Rectal smooth muscle tissue (tissue), 1 donor: ENCODE measurements around the gene GSTM1.

Source experiments
- H3K27ac ChIP-seq: one replicate; pipeline ENCODE4 v1.7.0; 2013; ENCODE audit warnings: low read depth, low read length, inconsistent platforms
- H3K27me3 ChIP-seq: one replicate; pipeline ENCODE4 v1.7.0; 2013; ENCODE audit warnings: low read length; ENCODE audit not compliant: control insufficient read depth, insufficient read depth
- H3K36me3 ChIP-seq: one replicate; pipeline ENCODE4 v1.7.0; 2013; ENCODE audit warnings: low read length; ENCODE audit not compliant: control insufficient read depth, insufficient read depth
- H3K4me1 ChIP-seq: one replicate; pipeline ENCODE4 v1.7.0; 2013; ENCODE audit warnings: low read length; ENCODE audit not compliant: control insufficient read depth, insufficient read depth
- H3K4me3 ChIP-seq: one replicate; pipeline ENCODE4 v1.7.0; 2013; ENCODE audit warnings: low read length
- H3K9ac ChIP-seq: one replicate; pipeline ENCODE4 v1.7.0; 2013; ENCODE audit warnings: low read length

GSTM1 gene

GRCh38 chr1:109687641-109688499 is at the start of gene GSTM1:
Gene GSTM1 (plus strand): TSS chr1:109687817. CDS start chr1:109687874, 57 bp downstream.
- Histone ChIP-seq H3K36me3 (no peaks in the 10 kb centered on the region), H3K27me3 (no peaks in the 10 kb centered on the region), H3K4me1 (no peaks in the 10 kb centered on the region), H3K4me3 (no peak within 1 kb of the TSS), H3K9ac (no peak within 1 kb of the TSS), H3K27ac (no peak within 1 kb of the TSS)

GRCh38 chr1:109639063-109639840 is 48.4 kb upstream of the GSTM1 start:
- Histone ChIP-seq H3K9ac (no peak overlapping the region), H3K4me3 (no peak overlapping the region), H3K27me3 (no peaks in the 10 kb centered on the region), H3K36me3 (no peaks in the 10 kb centered on the region), H3K27ac (no peak overlapping the region), H3K4me1 (peaks cover 4% of the 10 kb centered on the region)

- Histone ChIP-seq H3K9ac (no peak overlapping the region), H3K27me3 (no peaks in the 10 kb centered on the region), H3K4me1 (peaks cover 4% of the 10 kb centered on the region), H3K36me3 (no peaks in the 10 kb centered on the region), H3K4me3 (no peak overlapping the region), H3K27ac (no peak overlapping the region)
Measured at GRCh38 chr1:109639841-109640184, 47.8 kb upstream of the GSTM1 start.

GRCh38 chr1:109640285-109640865 is 47.2 kb upstream of the GSTM1 start:
- H3K27ac ChIP-seq, result no peak overlapping the region
- no peaks in the 10 kb centered on the region for H3K36me3 ChIP-seq
- no peak overlapping the region for H3K4me3 ChIP-seq
- peaks cover 4% of the 10 kb centered on the region for H3K4me1 ChIP-seq
- no peak overlapping the region for H3K9ac ChIP-seq
- no peaks in the 10 kb centered on the region for H3K27me3 ChIP-seq

- H3K9ac ChIP-seq, result no peak overlapping the region
- no peak overlapping the region for H3K27ac ChIP-seq
- no peak overlapping the region for H3K4me3 ChIP-seq
- peaks cover 1% of the 10 kb centered on the region for H3K4me1 ChIP-seq
- no peaks in the 10 kb centered on the region for H3K36me3 ChIP-seq
- H3K27me3 ChIP-seq, result no peaks in the 10 kb centered on the region
Measured at GRCh38 chr1:109641078-109641740, 46.4 kb upstream of the GSTM1 start.

- Histone ChIP-seq H3K9ac (no peak overlapping the region), H3K36me3 (no peaks in the 10 kb centered on the region), H3K4me1 (no peaks in the 10 kb centered on the region), H3K4me3 (no peak overlapping the region), H3K27ac (no peak overlapping the region), H3K27me3 (no peaks in the 10 kb centered on the region)
Measured at GRCh38 chr1:109641861-109642260, 45.8 kb upstream of the GSTM1 start.

- H3K27ac ChIP-seq, result no peak overlapping the region
- H3K9ac ChIP-seq, result no peak overlapping the region
Measured at GRCh38 chr1:109642626-109643025, 45.0 kb upstream of the GSTM1 start.

GRCh38 chr1:109643385-109644230 is 44.0 kb upstream of the GSTM1 start:
- Histone ChIP-seq H3K4me1 (no peaks in the 10 kb centered on the region), H3K36me3 (no peaks in the 10 kb centered on the region), H3K4me3 (peak overlapping the region; percentile 24), H3K27ac (no peak overlapping the region), H3K9ac (no peak overlapping the region), H3K27me3 (no peaks in the 10 kb centered on the region)

More at GRCh38 chr1:109642626-109643025, 45.0 kb upstream of the GSTM1 start:
- H3K4me1 ChIP-seq, result no peaks in the 10 kb centered on the region
- H3K36me3 ChIP-seq, result no peaks in the 10 kb centered on the region
- no peak overlapping the region for H3K4me3 ChIP-seq
- no peaks in the 10 kb centered on the region for H3K27me3 ChIP-seq

- H3K4me3 ChIP-seq, result no peak overlapping the region
Measured at GRCh38 chr1:109644670-109645069, 42.9 kb upstream of the GSTM1 start.

GRCh38 chr1:109649491-109649914 is 38.1 kb upstream of the GSTM1 start:
- no peaks in the 10 kb centered on the region for H3K36me3 ChIP-seq
- H3K27ac ChIP-seq, result no peak overlapping the region
- H3K4me3 ChIP-seq, result no peak overlapping the region
- H3K27me3 ChIP-seq, result peaks cover under 1% of the 10 kb centered on the region
- H3K9ac ChIP-seq, result no peak overlapping the region
- H3K4me1 ChIP-seq, result no peaks in the 10 kb centered on the region

More at GRCh38 chr1:109644670-109645069, 42.9 kb upstream of the GSTM1 start:
- Histone ChIP-seq H3K27ac (no peak overlapping the region), H3K36me3 (no peaks in the 10 kb centered on the region), H3K27me3 (no peaks in the 10 kb centered on the region), H3K9ac (no peak overlapping the region), H3K4me1 (no peaks in the 10 kb centered on the region)

GRCh38 chr1:109650609-109651008 is 37.0 kb upstream of the GSTM1 start:
- Histone ChIP-seq H3K27me3 (peaks cover 2% of the 10 kb centered on the region), H3K9ac (no peak overlapping the region), H3K4me1 (peaks cover 7% of the 10 kb centered on the region), H3K36me3 (no peaks in the 10 kb centered on the region), H3K4me3 (no peak overlapping the region), H3K27ac (no peak overlapping the region)
